GM10248 (cell line): ENCODE measurements around the gene NTN1.

ENCODE experiments used
- CTCF ChIA-PET: fragments of 300-600 bp; sonication (Branson Sonifier 250); formaldehyde crosslinking; extraction: SDS; loops from one replicate; lab custom pipeline; 2021; ENCODE audit warnings: antibody characterized with exemption; lab: Yijun Ruan, JAX
- POLR2A ChIA-PET: fragments of 350-650 bp; sonication (Branson Sonifier 250); formaldehyde crosslinking; extraction: SDS; loops from one replicate; lab custom pipeline; 2020; ENCODE audit warnings: antibody characterized with exemption; lab: Yijun Ruan, JAX
- DNase-seq: peaks from one replicate; pipeline ENCODE4 v3.0.0; 2012; ENCODE audit errors: extremely low spot score
- CTCF ChIP-seq: IDR thresholded peaks from 2 replicates; pipeline ENCODE4 v1.5.1; 2012; ENCODE audit warnings: mild to moderate bottlenecking, low read depth; ENCODE audit errors: extremely low read depth, missing control alignments, control extremely low read depth

NTN1 gene

GRCh38 chr17:9237053-9237410 lies 215.7 kb downstream of the NTN1 start:
- ChIA-PET CTCF (interaction anchor here (1.3 to 1.6 kb wide), 2 partner anchors 55 to 56 kb away, joined by 3 to 6 read pairs; no protein-coding TSS in a partner anchor), POLR2A (no interaction called here)
- TF ChIP-seq CTCF = no peak
- no peak for DNase-seq

- TF ChIP-seq CTCF = no peak
- POLR2A ChIA-PET = no interaction called here
- DNase-seq = no peak
- CTCF ChIA-PET = interaction anchor here (1.3 to 1.6 kb wide), 2 partner anchors 54 to 55 kb away, joined by 3 to 6 read pairs; no protein-coding TSS in a partner anchor
These were observed 216.5 kb downstream of the NTN1 start for GRCh38 chr17:9237661-9238301.

GRCh38 chr17:9238340-9239245 lies 217.3 kb downstream of the NTN1 start:
- TF ChIP-seq CTCF = no peak
- ChIA-PET POLR2A (no interaction called here), CTCF (no interaction called here)
- no peak for DNase-seq

- ChIA-PET POLR2A (no interaction called here), CTCF (interaction anchor here (1.6 kb wide), 1 partner anchor 16 kb away, joined by 3 read pairs; no protein-coding TSS in a partner anchor)
- no peak for TF ChIP-seq CTCF
- no peak for DNase-seq
These were observed 218.0 kb downstream of the NTN1 start for GRCh38 chr17:9239246-9239792.

- POLR2A ChIA-PET = no interaction called here
- peak; percentile 94 for DNase-seq
- CTCF ChIA-PET = interaction anchor here (1.1 to 1.6 kb wide), 2 partner anchors 15 to 17 kb away, joined by 3 read pairs; no protein-coding TSS in a partner anchor
- TF ChIP-seq CTCF = no peak
These were observed 218.7 kb downstream of the NTN1 start for GRCh38 chr17:9239793-9240658.
